Suprapubic skin (tissue), 4 donors: ENCODE measurements around the gene ZBTB20.

Experiments used
- POLR2A ChIP-seq, 2 donors: fragments of 450-650 bp; IDR thresholded peaks; one replicate each; pipeline ENCODE4 v1.6.1; 2017; ENCODE audit warnings: antibody characterized with exemption in 2 of 2, mild to moderate bottlenecking in 2 of 2, moderate library complexity in 2 of 2
- POLR2AphosphoS5 ChIP-seq, 3 donors: sonication (generic); formaldehyde crosslinking; IDR thresholded peaks; one replicate each; pipeline ENCODE4 v1.6.1; 2017; ENCODE audit warnings: antibody characterized with exemption in 3 of 3
- TF ChIP-seq, protein P1 (sequence below), 2 donors: fragments of 200-600 bp in 1 of 2; fragments of 450-650 bp in 1 of 2; sonication (generic) in 1 of 2; IDR thresholded peaks; one replicate each; pipeline ENCODE4 v1.5.1; 2016 to 2019; ENCODE audit warnings: antibody characterized with exemption in 2 of 2, mild to moderate bottlenecking in 1 of 2, moderate library complexity in 1 of 2

DNA sequence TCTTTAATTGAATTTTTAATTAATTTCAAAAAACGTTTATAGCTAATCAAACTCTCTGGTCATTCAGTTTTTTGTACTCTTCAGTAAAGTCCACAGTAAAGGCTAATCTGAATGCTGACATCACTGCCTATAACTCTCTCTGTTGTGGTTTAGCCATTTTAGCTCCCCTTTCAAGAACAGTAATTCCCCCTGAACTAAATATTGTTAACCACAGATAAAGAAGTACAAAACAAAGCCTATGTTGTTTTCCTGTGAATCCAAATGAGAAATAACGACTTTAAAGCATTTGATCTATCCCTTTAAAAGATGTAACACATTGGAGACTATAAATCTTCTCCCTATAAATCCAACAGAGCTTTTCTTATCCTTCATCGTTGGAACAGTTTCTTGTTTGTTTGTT is 94.2 kb downstream of the ZBTB20 start:
- TF ChIP-seq POLR2A (IDR thresholded peaks at IDR 0.05): no peak
- TF ChIP-seq, protein P1, sequence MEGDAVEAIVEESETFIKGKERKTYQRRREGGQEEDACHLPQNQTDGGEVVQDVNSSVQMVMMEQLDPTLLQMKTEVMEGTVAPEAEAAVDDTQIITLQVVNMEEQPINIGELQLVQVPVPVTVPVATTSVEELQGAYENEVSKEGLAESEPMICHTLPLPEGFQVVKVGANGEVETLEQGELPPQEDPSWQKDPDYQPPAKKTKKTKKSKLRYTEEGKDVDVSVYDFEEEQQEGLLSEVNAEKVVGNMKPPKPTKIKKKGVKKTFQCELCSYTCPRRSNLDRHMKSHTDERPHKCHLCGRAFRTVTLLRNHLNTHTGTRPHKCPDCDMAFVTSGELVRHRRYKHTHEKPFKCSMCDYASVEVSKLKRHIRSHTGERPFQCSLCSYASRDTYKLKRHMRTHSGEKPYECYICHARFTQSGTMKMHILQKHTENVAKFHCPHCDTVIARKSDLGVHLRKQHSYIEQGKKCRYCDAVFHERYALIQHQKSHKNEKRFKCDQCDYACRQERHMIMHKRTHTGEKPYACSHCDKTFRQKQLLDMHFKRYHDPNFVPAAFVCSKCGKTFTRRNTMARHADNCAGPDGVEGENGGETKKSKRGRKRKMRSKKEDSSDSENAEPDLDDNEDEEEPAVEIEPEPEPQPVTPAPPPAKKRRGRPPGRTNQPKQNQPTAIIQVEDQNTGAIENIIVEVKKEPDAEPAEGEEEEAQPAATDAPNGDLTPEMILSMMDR (IDR thresholded peaks at IDR 0.05): no peak
- no peak for TF ChIP-seq POLR2AphosphoS5 (IDR thresholded peaks at IDR 0.05)
